Measurements from ENCODE around the gene PNPLA8.
"Not testable (repeated sequence)": the region's sequence is repeated elsewhere in the genome, so short reads cannot be mapped to it uniquely, and the experiment has no call there.

PNPLA8 gene

DNA sequence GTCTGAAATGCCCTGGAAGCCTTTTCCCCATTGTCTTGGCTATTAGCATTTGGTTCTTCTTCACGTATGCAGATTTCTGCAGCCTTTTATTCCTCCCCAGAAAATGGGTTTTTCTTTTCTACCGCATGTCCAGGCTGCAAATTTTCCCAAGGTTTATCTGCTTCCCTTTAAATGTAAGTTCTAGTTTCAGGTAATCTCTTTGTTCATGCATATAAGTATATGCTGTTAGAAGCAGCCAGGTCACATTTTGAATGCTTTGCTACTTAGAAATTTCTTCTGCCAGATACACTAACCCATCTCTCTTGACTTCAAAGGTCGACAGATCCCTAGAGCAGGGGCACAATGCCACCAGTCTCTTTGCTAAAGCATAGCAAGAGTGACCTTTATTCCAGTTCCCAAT is 31.3 kb upstream of the PNPLA8 start:
- Histone ChIP-seq H3K4me1 (ENCODE audit: control insufficient read depth, insufficient read depth, low read length) (no peaks in the 10 kb centered on the region), H3K4me3 (ENCODE audit: low read length in 2 of 2) (no peak overlapping the region), H3K9ac (ENCODE audit: low read length in 2 of 2) (no peak overlapping the region), H3K27ac (ENCODE audit: low read length) (no peak overlapping the region), H3K9me3 (ENCODE audit: control insufficient read depth in 2 of 2, low read length in 2 of 2) (peaks cover 3 to 9% of the 10 kb centered on the region in 2 donors), H3K27me3 (ENCODE audit: control insufficient read depth in 1 of 2, insufficient read depth in 2 of 2, low read length in 2 of 2) (no peaks in the 10 kb centered on the region), H3K36me3 (ENCODE audit: control insufficient read depth in 2 of 2, insufficient read depth in 2 of 2, low read length in 2 of 2) (peaks cover 0 to 2% of the 10 kb centered on the region in 2 donors)

DNA sequence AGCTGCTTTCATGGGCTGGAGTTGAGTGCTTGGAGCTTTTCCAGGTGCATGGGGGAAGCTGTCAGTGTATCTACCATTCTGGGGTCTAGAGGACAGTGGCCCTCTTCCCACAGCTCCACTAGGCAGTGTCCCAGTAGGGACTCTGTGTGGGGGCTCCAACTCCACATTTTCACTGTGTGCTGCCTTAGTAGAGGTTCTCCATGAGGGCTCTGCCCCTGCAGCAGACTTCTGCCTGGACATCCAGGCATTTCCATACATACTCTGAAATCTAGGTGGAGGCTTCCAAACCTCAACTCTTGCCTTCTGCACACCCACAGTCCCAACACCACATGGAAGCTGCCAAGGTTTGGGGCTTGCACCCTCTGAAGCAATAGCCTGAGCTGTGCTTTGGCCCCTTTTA is 30.7 kb upstream of the PNPLA8 start:
- H3K27ac ChIP-seq (ENCODE audit: low read length); H3K4me1 ChIP-seq (ENCODE audit: control insufficient read depth, insufficient read depth, low read length); H3K4me3 ChIP-seq (ENCODE audit: low read length in 2 of 2); H3K27me3 ChIP-seq (ENCODE audit: control insufficient read depth in 1 of 2, insufficient read depth in 2 of 2, low read length in 2 of 2); H3K9ac ChIP-seq (ENCODE audit: low read length in 2 of 2); H3K9me3 ChIP-seq (ENCODE audit: control insufficient read depth in 2 of 2, low read length in 2 of 2); H3K36me3 ChIP-seq (ENCODE audit: control insufficient read depth in 2 of 2, insufficient read depth in 2 of 2, low read length in 2 of 2): not testable (repeated sequence)

DNA sequence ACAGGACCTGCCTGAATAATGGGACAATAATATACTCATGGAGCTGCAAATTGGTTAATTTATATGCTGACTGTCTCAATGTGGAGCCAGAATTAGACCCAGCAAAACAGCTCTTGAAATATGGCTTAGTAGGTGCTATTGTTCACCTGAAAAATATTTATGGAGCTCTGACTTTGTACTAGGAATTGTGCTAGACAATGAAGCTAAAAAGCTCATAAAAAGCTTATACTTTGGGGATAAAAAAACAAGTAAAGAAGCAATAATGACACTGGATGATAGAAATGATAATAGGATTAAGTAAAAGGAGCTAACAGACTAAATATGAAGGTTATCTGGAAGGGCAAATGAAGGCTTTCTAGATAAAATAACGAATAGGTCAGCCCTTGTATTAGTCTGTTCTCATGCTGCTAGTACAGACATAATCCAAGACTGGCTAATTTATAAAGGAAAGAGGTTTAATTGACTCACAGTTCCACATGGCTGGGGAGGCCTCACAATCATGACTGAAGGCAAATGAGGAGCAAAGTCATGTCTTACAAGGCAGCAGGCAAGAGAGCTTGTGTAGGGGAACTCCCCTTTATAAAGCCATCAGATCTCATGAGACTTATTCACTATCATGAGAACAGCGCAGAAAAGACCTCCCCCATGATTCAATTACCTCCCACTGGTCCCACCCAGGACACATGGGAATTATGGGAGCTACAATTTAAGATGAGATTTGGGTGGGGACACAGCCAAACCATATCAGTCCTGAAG is 22.4 kb upstream of the PNPLA8 start:
- H3K27me3 ChIP-seq (ENCODE audit: control insufficient read depth in 1 of 2, insufficient read depth in 2 of 2, low read length in 2 of 2); H3K9ac ChIP-seq (ENCODE audit: low read length in 2 of 2); H3K4me1 ChIP-seq (ENCODE audit: control insufficient read depth, insufficient read depth, low read length); H3K36me3 ChIP-seq (ENCODE audit: control insufficient read depth in 2 of 2, insufficient read depth in 2 of 2, low read length in 2 of 2); H3K27ac ChIP-seq (ENCODE audit: low read length); H3K9me3 ChIP-seq (ENCODE audit: control insufficient read depth in 2 of 2, low read length in 2 of 2); H3K4me3 ChIP-seq (ENCODE audit: low read length in 2 of 2): not testable (repeated sequence)

DNA sequence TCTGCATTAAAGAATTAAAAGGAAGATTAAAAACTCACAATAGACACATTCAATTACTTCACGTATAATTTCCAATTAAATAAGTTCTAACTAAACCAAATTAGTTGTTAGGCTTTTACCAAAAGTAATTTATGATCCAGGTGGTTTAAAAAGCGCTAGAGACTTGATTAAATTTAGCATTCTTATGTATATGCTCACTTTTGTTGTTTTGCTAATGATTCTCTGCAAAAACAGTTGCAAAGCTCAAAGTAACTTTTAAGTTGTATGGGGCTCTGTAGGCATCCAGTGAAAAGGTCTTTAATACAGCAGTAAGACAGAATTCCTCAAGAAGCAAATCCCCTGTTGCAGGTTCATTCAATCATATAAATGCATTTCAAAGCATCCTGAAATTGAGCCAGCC is 15.5 kb upstream of the PNPLA8 start:
- Histone ChIP-seq H3K27ac (ENCODE audit: low read length) (no peak overlapping the region), H3K4me1 (ENCODE audit: control insufficient read depth, insufficient read depth, low read length) (no peaks in the 10 kb centered on the region), H3K9me3 (ENCODE audit: control insufficient read depth in 2 of 2, low read length in 2 of 2) (no peaks in the 10 kb centered on the region), H3K9ac (ENCODE audit: low read length in 2 of 2) (no peak overlapping the region), H3K36me3 (ENCODE audit: control insufficient read depth in 2 of 2, insufficient read depth in 2 of 2, low read length in 2 of 2) (no peaks in the 10 kb centered on the region), H3K27me3 (ENCODE audit: control insufficient read depth in 1 of 2, insufficient read depth in 2 of 2, low read length in 2 of 2) (no peaks in the 10 kb centered on the region), H3K4me3 (ENCODE audit: low read length in 2 of 2) (no peak overlapping the region)

DNA sequence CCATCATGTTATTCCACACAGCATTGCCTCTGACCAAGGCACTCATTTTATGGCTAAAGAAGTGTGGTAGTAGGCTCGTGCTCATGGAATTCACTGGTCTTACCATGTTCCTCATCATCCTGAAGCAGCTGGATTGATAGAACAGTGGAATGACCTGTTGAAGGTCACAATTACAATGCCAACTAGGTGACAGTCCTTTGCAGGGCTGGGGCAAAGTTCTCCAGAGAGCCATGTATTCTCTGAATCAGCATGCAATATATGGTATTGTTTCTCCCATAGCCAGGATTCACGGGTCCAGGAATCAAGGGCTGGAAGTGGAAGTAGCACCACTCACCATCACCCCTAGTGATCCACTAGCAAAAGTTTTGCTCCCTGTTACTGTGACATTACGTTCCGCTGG is 12.8 kb upstream of the PNPLA8 start:
- not testable (repeated sequence) for H3K27me3 ChIP-seq (ENCODE audit: control insufficient read depth in 1 of 2, insufficient read depth in 2 of 2, low read length in 2 of 2); H3K9me3 ChIP-seq (ENCODE audit: control insufficient read depth in 2 of 2, low read length in 2 of 2); H3K27ac ChIP-seq (ENCODE audit: low read length); H3K36me3 ChIP-seq (ENCODE audit: control insufficient read depth in 2 of 2, insufficient read depth in 2 of 2, low read length in 2 of 2); H3K9ac ChIP-seq (ENCODE audit: low read length in 2 of 2); H3K4me3 ChIP-seq (ENCODE audit: low read length in 2 of 2); H3K4me1 ChIP-seq (ENCODE audit: control insufficient read depth, insufficient read depth, low read length)

DNA sequence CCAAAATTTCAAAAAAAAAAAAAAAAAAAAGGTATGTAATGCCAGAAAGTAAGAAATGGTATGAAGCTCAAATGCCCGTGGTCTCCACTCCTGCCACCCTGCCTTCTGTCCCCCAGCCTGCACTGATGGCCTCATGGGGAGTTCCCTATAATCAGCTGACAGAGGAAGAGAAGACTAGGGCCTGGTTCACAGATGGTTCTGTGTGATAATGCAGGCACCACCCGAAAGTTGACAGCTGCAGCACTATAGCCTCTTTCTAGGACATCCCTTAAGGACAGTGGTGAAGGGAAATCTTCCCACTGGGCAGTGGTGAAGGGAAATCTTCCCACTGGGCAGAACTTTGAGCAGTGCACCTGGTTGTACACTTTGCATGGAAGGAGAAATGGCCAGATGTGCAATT is 12.3 kb upstream of the PNPLA8 start:
- not testable (repeated sequence) for H3K4me1 ChIP-seq (ENCODE audit: control insufficient read depth, insufficient read depth, low read length); H3K4me3 ChIP-seq (ENCODE audit: low read length in 2 of 2); H3K9me3 ChIP-seq (ENCODE audit: control insufficient read depth in 2 of 2, low read length in 2 of 2); H3K27ac ChIP-seq (ENCODE audit: low read length); H3K9ac ChIP-seq (ENCODE audit: low read length in 2 of 2); H3K27me3 ChIP-seq (ENCODE audit: control insufficient read depth in 1 of 2, insufficient read depth in 2 of 2, low read length in 2 of 2); H3K36me3 ChIP-seq (ENCODE audit: control insufficient read depth in 2 of 2, insufficient read depth in 2 of 2, low read length in 2 of 2)

DNA sequence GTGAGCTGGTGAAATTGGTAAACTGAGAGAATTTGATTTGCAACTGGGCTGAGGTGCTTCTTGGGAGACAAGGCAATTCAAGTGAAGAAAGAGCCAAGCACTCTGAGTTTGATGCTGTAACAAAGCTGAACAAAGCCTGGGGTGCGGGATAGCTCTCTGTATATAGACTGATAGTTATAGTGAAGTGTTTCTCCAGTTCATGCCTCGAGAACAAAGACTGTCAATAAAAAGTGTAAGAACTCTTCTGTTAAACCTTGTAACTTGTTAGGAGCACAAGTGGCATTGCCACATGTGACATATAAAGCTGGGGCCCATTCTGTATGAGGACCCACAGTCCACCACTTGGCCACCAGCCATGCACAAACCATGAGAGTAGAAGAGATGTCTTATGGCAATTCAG is 11.3 kb upstream of the PNPLA8 start:
- Histone ChIP-seq H3K27me3 (ENCODE audit: control insufficient read depth in 1 of 2, insufficient read depth in 2 of 2, low read length in 2 of 2) (no peaks in the 10 kb centered on the region), H3K27ac (ENCODE audit: low read length) (no peak overlapping the region), H3K36me3 (ENCODE audit: control insufficient read depth in 2 of 2, insufficient read depth in 2 of 2, low read length in 2 of 2) (no peaks in the 10 kb centered on the region), H3K4me3 (ENCODE audit: low read length in 2 of 2) (no peak overlapping the region), H3K9ac (ENCODE audit: low read length in 2 of 2) (no peak overlapping the region), H3K4me1 (ENCODE audit: control insufficient read depth, insufficient read depth, low read length) (no peaks in the 10 kb centered on the region), H3K9me3 (ENCODE audit: control insufficient read depth in 2 of 2, low read length in 2 of 2) (no peaks in the 10 kb centered on the region)

DNA sequence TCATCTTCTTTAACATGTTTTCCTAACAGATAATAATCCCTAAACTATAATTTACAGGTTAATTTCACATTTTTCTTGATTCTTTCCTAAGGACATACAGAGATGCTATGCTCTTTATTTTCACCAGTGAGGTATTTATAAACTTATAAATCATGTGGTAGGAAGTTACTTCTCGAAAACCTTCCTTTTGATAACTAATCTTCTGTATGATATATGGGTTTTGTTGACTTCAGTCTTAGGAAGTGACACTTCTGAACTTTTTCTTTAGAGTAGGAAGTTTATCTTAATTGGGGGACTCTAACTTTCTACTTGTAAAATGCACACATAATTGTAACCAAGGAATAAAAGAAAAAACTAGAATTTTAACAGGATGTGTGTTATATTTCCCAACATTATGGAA is 9.8 kb upstream of the PNPLA8 start:
- Histone ChIP-seq H3K4me3 (ENCODE audit: low read length in 2 of 2) (no peak overlapping the region), H3K27ac (ENCODE audit: low read length) (no peak overlapping the region), H3K4me1 (ENCODE audit: control insufficient read depth, insufficient read depth, low read length) (no peaks in the 10 kb centered on the region), H3K27me3 (ENCODE audit: control insufficient read depth in 1 of 2, insufficient read depth in 2 of 2, low read length in 2 of 2) (no peaks in the 10 kb centered on the region), H3K9me3 (ENCODE audit: control insufficient read depth in 2 of 2, low read length in 2 of 2) (no peaks in the 10 kb centered on the region), H3K9ac (ENCODE audit: low read length in 2 of 2) (no peak overlapping the region), H3K36me3 (ENCODE audit: control insufficient read depth in 2 of 2, insufficient read depth in 2 of 2, low read length in 2 of 2) (no peaks in the 10 kb centered on the region)

DNA sequence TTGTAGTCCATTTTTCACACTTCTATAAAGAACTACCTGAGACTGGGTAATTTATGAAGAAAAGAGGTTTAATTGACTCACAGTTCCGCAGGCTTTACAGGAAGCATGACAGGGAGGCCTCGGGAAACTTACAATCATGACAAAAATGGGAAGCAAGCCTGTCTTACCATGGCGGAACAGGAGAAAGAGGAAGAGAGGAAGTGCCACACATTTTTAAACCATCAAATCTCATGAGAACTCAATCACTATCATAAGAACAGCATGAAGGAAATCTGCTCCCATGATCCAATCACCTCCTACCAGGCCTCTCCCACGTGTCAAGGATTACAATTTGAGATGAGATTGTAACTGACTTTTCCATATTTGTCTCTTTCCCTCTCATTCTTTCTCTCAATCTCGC is 9.3 kb upstream of the PNPLA8 start:
- no peaks in the 10 kb centered on the region for H3K36me3 ChIP-seq (ENCODE audit: control insufficient read depth in 2 of 2, insufficient read depth in 2 of 2, low read length in 2 of 2)
- no peak overlapping the region for H3K4me3 ChIP-seq (ENCODE audit: low read length in 2 of 2)
- no peaks in the 10 kb centered on the region for H3K27me3 ChIP-seq (ENCODE audit: control insufficient read depth in 1 of 2, insufficient read depth in 2 of 2, low read length in 2 of 2)
- no peaks in the 10 kb centered on the region for H3K4me1 ChIP-seq (ENCODE audit: control insufficient read depth, insufficient read depth, low read length)
- no peak overlapping the region for H3K9ac ChIP-seq (ENCODE audit: low read length in 2 of 2)
- H3K27ac ChIP-seq (ENCODE audit: low read length), result no peak overlapping the region
- no peaks in the 10 kb centered on the region for H3K9me3 ChIP-seq (ENCODE audit: control insufficient read depth in 2 of 2, low read length in 2 of 2)

DNA sequence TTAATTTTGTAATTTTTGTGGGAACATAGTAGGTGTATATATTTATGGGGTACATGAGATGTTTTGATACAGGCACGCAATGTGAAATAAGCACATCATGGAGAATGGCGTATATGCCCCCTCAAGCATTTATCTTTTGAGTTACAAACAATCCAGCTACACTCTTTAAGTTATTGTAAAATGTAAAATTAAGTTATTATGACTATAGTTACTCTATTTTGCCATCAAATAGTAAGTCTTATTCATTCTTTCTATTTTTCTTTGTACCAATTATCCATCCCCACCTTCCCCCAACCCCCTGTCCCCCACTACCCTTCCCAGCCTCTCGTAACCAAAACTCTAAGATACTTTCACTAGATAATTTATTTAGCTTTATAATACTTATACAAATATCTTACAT is 7.8 kb upstream of the PNPLA8 start:
- H3K4me3 ChIP-seq (ENCODE audit: low read length in 2 of 2), result no peak overlapping the region
- no peak overlapping the region for H3K9ac ChIP-seq (ENCODE audit: low read length in 2 of 2)
- H3K9me3 ChIP-seq (ENCODE audit: control insufficient read depth in 2 of 2, low read length in 2 of 2), result no peaks in the 10 kb centered on the region
- no peaks in the 10 kb centered on the region for H3K36me3 ChIP-seq (ENCODE audit: control insufficient read depth in 2 of 2, insufficient read depth in 2 of 2, low read length in 2 of 2)
- H3K27me3 ChIP-seq (ENCODE audit: control insufficient read depth in 1 of 2, insufficient read depth in 2 of 2, low read length in 2 of 2), result no peaks in the 10 kb centered on the region
- H3K4me1 ChIP-seq (ENCODE audit: control insufficient read depth, insufficient read depth, low read length), result no peaks in the 10 kb centered on the region
- no peak overlapping the region for H3K27ac ChIP-seq (ENCODE audit: low read length)

DNA sequence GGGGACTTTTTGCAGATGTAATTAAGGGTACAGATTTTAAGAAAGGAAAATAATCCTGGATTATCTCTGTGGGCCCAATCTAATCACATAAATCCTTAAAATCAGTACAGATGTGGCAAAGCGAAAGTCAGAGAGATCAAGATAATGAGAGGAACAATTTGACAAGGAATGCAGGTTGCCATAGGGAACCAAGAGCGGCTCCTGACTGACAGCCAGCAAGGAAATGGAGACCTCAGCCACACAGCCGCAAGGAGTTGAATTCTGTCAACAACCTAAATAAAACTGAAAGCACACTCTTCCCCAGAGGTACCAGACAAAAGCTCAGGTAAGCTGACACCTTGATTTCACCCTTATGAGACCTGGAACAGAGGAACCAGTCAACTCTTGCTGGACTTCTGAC is 3.4 kb upstream of the PNPLA8 start:
- H3K27ac ChIP-seq (ENCODE audit: low read length), result no peak overlapping the region
- no peak overlapping the region for H3K9ac ChIP-seq (ENCODE audit: low read length in 2 of 2)
- H3K36me3 ChIP-seq (ENCODE audit: control insufficient read depth in 2 of 2, insufficient read depth in 2 of 2, low read length in 2 of 2), result no peaks in the 10 kb centered on the region
- H3K4me3 ChIP-seq (ENCODE audit: low read length in 2 of 2), result no peak overlapping the region
- peaks cover 5% of the 10 kb centered on the region for H3K4me1 ChIP-seq (ENCODE audit: control insufficient read depth, insufficient read depth, low read length)
- H3K9me3 ChIP-seq (ENCODE audit: control insufficient read depth in 2 of 2, low read length in 2 of 2), result no peaks in the 10 kb centered on the region
- no peaks in the 10 kb centered on the region for H3K27me3 ChIP-seq (ENCODE audit: control insufficient read depth in 1 of 2, insufficient read depth in 2 of 2, low read length in 2 of 2)
